Panc1 (cell line): ENCODE data around the gene SPARCL1. TPM values are rescaled to one million over a fixed set of nuclear protein-coding genes. Genes with fewer than 3 reads are reported as not detected.

Experiments
- ATAC-seq: fragments of 200-7000 bp; cut with Tn5 transposase; 2 replicates; pipeline ENCODE4 v1.9.1; 2020; ENCODE audit warnings: mild to moderate bottlenecking, moderate library complexity
- BruUV-seq: library from RNA; stranded (reverse); fragments of 400-500 nt; replicated peaks from 2 replicates; lab custom pipeline; 2021; lab: Mats Ljungman, UMichigan
- CTCF ChIA-PET: fragments of 300-600 bp; sonication (Branson Sonifier 250); formaldehyde crosslinking; loops from one replicate; lab custom pipeline; 2022; ENCODE audit warnings: antibody characterized with exemption; lab: Charles Lee
- POLR2A ChIA-PET: fragments of 300-600 bp; sonication (Branson Sonifier 250); formaldehyde crosslinking; loops from one replicate; lab custom pipeline; 2022; ENCODE audit warnings: antibody characterized with exemption; lab: Charles Lee
- DNase-seq: peaks from one replicate; pipeline ENCODE4 v3.0.0-alpha.2; 2010; ENCODE audit warnings: low read depth, low spot score
- H3K27ac ChIP-seq: 2 replicates; pipeline ENCODE4 v1.5.1; 2011; ENCODE audit warnings: mild to moderate bottlenecking, low read length, inconsistent platforms
- H3K27me3 ChIP-seq: fragments of 200-500 bp; sonication (Bioruptor generic); 2 replicates; pipeline ENCODE4 v1.6.0; 2014; ENCODE audit warnings: low read length, inconsistent platforms; ENCODE audit not compliant: control insufficient read depth, insufficient read depth
- H3K36me3 ChIP-seq: fragments of 200-500 bp; sonication (Bioruptor generic); 2 replicates; pipeline ENCODE4 v1.5.1; 2014; ENCODE audit warnings: inconsistent platforms, mild to moderate bottlenecking, low read length, moderate library complexity; ENCODE audit not compliant: control insufficient read depth, insufficient read depth
- H3K4me1 ChIP-seq: 2 replicates; pipeline ENCODE4 v1.5.1; 2011; ENCODE audit warnings: inconsistent platforms, mild to moderate bottlenecking, low read length, moderate library complexity; ENCODE audit not compliant: control insufficient read depth, insufficient read depth
- H3K4me3 ChIP-seq, 2 experiments: 2 replicates each; pipeline ENCODE4 v1.5.1; 2011 to 2012; ENCODE audit warnings: low read depth in 2 of 2, low read length in 2 of 2, mild to moderate bottlenecking in 2 of 2, inconsistent platforms in 1 of 2, moderate library complexity in 1 of 2
- H3K9me3 ChIP-seq: fragments of 200-500 bp; sonication (Bioruptor generic); 2 replicates; pipeline ENCODE4 v1.5.1; 2014; ENCODE audit warnings: low read depth, mild to moderate bottlenecking, inconsistent platforms, low read length, moderate library complexity; ENCODE audit not compliant: control insufficient read depth, insufficient read depth
- CTCF ChIP-seq: fragments of 450-650 bp; IDR thresholded peaks from 2 replicates; pipeline ENCODE4 v1.5.1; 2017; ENCODE audit warnings: mild to moderate bottlenecking
- POLR2AphosphoS5 ChIP-seq: IDR thresholded peaks from 2 replicates; pipeline ENCODE4 v1.6.1; 2012; ENCODE audit warnings: mild to moderate bottlenecking, low read depth, low read length, moderate library complexity
- REST ChIP-seq, 2 experiments: IDR thresholded peaks; 2 replicates each; pipeline ENCODE4 v1.6.1; 2011 to 2012; ENCODE audit warnings: low read depth in 2 of 2, control low read depth in 1 of 2, low read length in 1 of 2, mild to moderate bottlenecking in 1 of 2, moderate library complexity in 1 of 2; ENCODE audit not compliant: insufficient read depth in 1 of 2
- SIN3A ChIP-seq: IDR thresholded peaks from 2 replicates; pipeline ENCODE4 v1.6.1; 2012; ENCODE audit warnings: low read depth, mild to moderate bottlenecking, low read length, moderate library complexity, borderline replicate concordance; ENCODE audit not compliant: insufficient read depth
- TCF7L2 ChIP-seq: IDR thresholded peaks from 2 replicates; pipeline ENCODE4 v1.6.1; 2011; ENCODE audit warnings: mild to moderate bottlenecking, low read depth, low read length, inconsistent platforms
- in situ Hi-C: cut with HindIII; loops from 2 replicates; pipeline ENCODE4 v1.10.0; 2016; ENCODE audit warnings: low sequenced_read_pairs, low pct_unique_long_range_greater_than_20kb
- intact Hi-C: fragments of 100-400 bp; cut with micrococcal nuclease; formaldehyde crosslinking; loops from one replicate; pipeline ENCODE4 v1.10.0; 2022; ENCODE audit not compliant: unreplicated experiment
- total RNA-seq: library from RNA; stranded (reverse); gene quantifications from one replicate; pipeline ENCODE4 v1.2.1, GENCODE V29; 2021; ENCODE audit not compliant: unreplicated experiment

The SPARCL1 gene
- total RNA-seq, 1 experiment from 2014 or later = 0.57 TPM

GRCh38 chr4:87512400-87512799, 16.8 kb downstream of the SPARCL1 start:
- ChIA-PET CTCF (no interaction called here), POLR2A (no interaction called here)
- BruUV-seq = no TSS peak
- Histone ChIP-seq H3K4me3 (no peak overlapping the region), H3K4me1 (no peaks in the 10 kb centered on the region), H3K27me3 (no peaks in the 10 kb centered on the region), H3K36me3 (no peaks in the 10 kb centered on the region), H3K27ac (no peak overlapping the region), H3K9me3 (no peaks in the 10 kb centered on the region)
- in situ Hi-C loops = no loop called here
- intact Hi-C loops = no loop called here
- TF ChIP-seq POLR2AphosphoS5 (no peak), REST (IDR thresholded peaks at IDR 0.05; ENCODE audit: insufficient read depth in 1 of 2, low read depth in 2 of 2, low read length in 1 of 2) (no peak), SIN3A (no peak), TCF7L2 (no peak), CTCF (no peak)
- DNase-seq (no peak), ATAC-seq (no peak)

- Histone ChIP-seq H3K9me3 (no peaks in the 10 kb centered on the region), H3K4me1 (no peaks in the 10 kb centered on the region), H3K27ac (no peak overlapping the region), H3K36me3 (no peaks in the 10 kb centered on the region), H3K4me3 (no peak overlapping the region), H3K27me3 (no peaks in the 10 kb centered on the region)
- BruUV-seq = no TSS peak
- ChIA-PET CTCF (no interaction called here), POLR2A (no interaction called here)
- ATAC-seq = no peak
- in situ Hi-C loops = no loop called here
- TF ChIP-seq POLR2AphosphoS5 (no peak), REST (IDR thresholded peaks at IDR 0.05; ENCODE audit: insufficient read depth in 1 of 2, low read depth in 2 of 2, low read length in 1 of 2) (no peak), CTCF (no peak), TCF7L2 (no peak), SIN3A (no peak)
- no peak for DNase-seq
- intact Hi-C loops = no loop called here
Measured at GRCh38 chr4:87511500-87511899, 17.7 kb downstream of the SPARCL1 start.
